NCI-H1092 (cell line): ENCODE results near the gene B4GALT1.

Experiments used
- DNase-seq: peaks from one replicate; lab custom pipeline; 2025; lab: John Stamatoyannopoulos, UW

Gene B4GALT1

GRCh38 chr9:33123407-33124031 lies 43.6 kb downstream of the B4GALT1 start:
- no peak for DNase-seq

GRCh38 chr9:33120620-33121019 lies 46.5 kb downstream of the B4GALT1 start:
- no peak for DNase-seq

- no peak for DNase-seq
Observed at GRCh38 chr9:33117796-33118195, 49.3 kb downstream of the B4GALT1 start.

GRCh38 chr9:33117306-33117705 lies 49.8 kb downstream of the B4GALT1 start:
- no peak for DNase-seq

- DNase-seq: no peak
Observed at GRCh38 chr9:33116860-33117259, 50.3 kb downstream of the B4GALT1 start.

GRCh38 chr9:33114746-33115145 lies 52.4 kb downstream of the B4GALT1 start:
- DNase-seq: no peak

- DNase-seq: no peak
Observed at GRCh38 chr9:33113799-33114547, 53.2 kb downstream of the B4GALT1 start.

GRCh38 chr9:33112094-33112493 lies 55.0 kb downstream of the B4GALT1 start:
- DNase-seq: no peak

- no peak for DNase-seq
Observed at GRCh38 chr9:33111631-33112030, 55.5 kb downstream of the B4GALT1 start.

GRCh38 chr9:33110686-33111085 lies 56.5 kb downstream of the B4GALT1 start:
- no peak for DNase-seq

GRCh38 chr9:33109850-33110595 lies 57.1 kb downstream of the B4GALT1 start:
- no peak for DNase-seq

GRCh38 chr9:33109097-33109496 lies 58.0 kb downstream of the B4GALT1 start:
- DNase-seq: no peak

GRCh38 chr9:33108472-33108871 lies 58.7 kb downstream of the B4GALT1 start:
- no peak for DNase-seq

- no peak for DNase-seq
Observed at GRCh38 chr9:33107762-33108161, 59.4 kb downstream of the B4GALT1 start.

- DNase-seq: no peak
Observed at GRCh38 chr9:33106827-33107621, 60.1 kb downstream of the B4GALT1 start.

- no peak for DNase-seq
Observed at GRCh38 chr9:33106372-33106771, 60.8 kb downstream of the B4GALT1 start.

- no peak for DNase-seq
Observed at GRCh38 chr9:33105959-33106358, 61.2 kb downstream of the B4GALT1 start.

GRCh38 chr9:33105504-33105903 lies 61.6 kb downstream of the B4GALT1 start:
- no peak for DNase-seq

GRCh38 chr9:33104401-33104800 lies 62.7 kb downstream of the B4GALT1 start:
- no peak for DNase-seq

- no peak for DNase-seq
Observed at GRCh38 chr9:33103501-33104281, 63.4 kb downstream of the B4GALT1 start.

GRCh38 chr9:33102551-33103210 lies 64.5 kb downstream of the B4GALT1 start:
- no peak for DNase-seq
